Esophagus squamous epithelium (tissue), 4 donors: ENCODE data around the gene FAM72A.
"Not testable (repeated sequence)": the region's sequence is repeated elsewhere in the genome, so short reads cannot be mapped to it uniquely, and the experiment has no call there.

Experiments used
- CTCF ChIP-seq, 6 experiments: fragments of 450-650 bp in 4 of 6; fragments of 200-600 bp in 2 of 6; sonication (generic) in 2 of 6; IDR thresholded peaks; one replicate each; pipeline ENCODE4 v1.5.1; 2016 to 2019; ENCODE audit warnings: antibody characterized with exemption in 6 of 6, mild to moderate bottlenecking in 4 of 6, moderate library complexity in 4 of 6
- POLR2A ChIP-seq, 4 donors: fragments of 450-650 bp; IDR thresholded peaks; one replicate each; pipeline ENCODE4 v1.6.1; 2017; ENCODE audit warnings: antibody characterized with exemption in 4 of 4, mild to moderate bottlenecking in 4 of 4, moderate library complexity in 3 of 4

GRCh38 chr1:206176114-206176502, 26.5 kb downstream of the FAM72A start:
- TF ChIP-seq CTCF, POLR2A (IDR thresholded peaks at IDR 0.05): not testable (repeated sequence)
